H1 (cell line): Measurements from ENCODE around the gene MZT2A. TPM values are rescaled to one million over a fixed set of nuclear protein-coding genes. Genes with fewer than 3 reads are reported as not detected.
"Not testable (repeated sequence)": the region's sequence is repeated elsewhere in the genome, so short reads cannot be mapped to it uniquely, and the experiment has no call there.

ENCODE experiments used
- CTCF ChIA-PET: fragments of 300-600 bp; sonication (Branson Sonifier 250); formaldehyde crosslinking; loops from one replicate; lab custom pipeline; 2021; ENCODE audit not compliant: partially characterized antibody; lab: Charles Lee
- POLR2A ChIA-PET: fragments of 300-600 bp; sonication (Branson Sonifier 250); formaldehyde crosslinking; loops from one replicate; lab custom pipeline; 2021; ENCODE audit warnings: inconsistent platforms; ENCODE audit not compliant: partially characterized antibody; lab: Charles Lee
- DNase-seq, 2 experiments: peaks; one replicate each; pipeline versions ENCODE4 v3.0.0 to v3.0.0-alpha.2; 2010 to 2022; ENCODE audit warnings: low spot score in 2 of 2, low read depth in 1 of 2, mixed read lengths in 1 of 2
- FAIRE-seq: peaks from 2 replicates; lab custom pipeline; 2011; peaks lifted over from hg19 to GRCh38; lab: Jason Lieb, UNC
- H2AFZ ChIP-seq: 2 replicates; pipeline ENCODE4 v1.8.1; 2012; ENCODE audit warnings: low read length, inconsistent platforms
- H2AK5ac ChIP-seq: 2 replicates; pipeline ENCODE4 v1.6.1; 2013; ENCODE audit warnings: low read depth, low read length
- H2BK120ac ChIP-seq: replicated peaks from 2 replicates; pipeline ENCODE3; 2013; ENCODE audit warnings: low read depth, low read length, inconsistent platforms
- H2BK12ac ChIP-seq: 2 replicates; pipeline ENCODE4 v1.6.1; 2013; ENCODE audit warnings: low read depth, low read length
- H2BK15ac ChIP-seq: 2 replicates; pipeline ENCODE4 v1.6.1; 2013; ENCODE audit warnings: low read length
- H2BK20ac ChIP-seq: 2 replicates; pipeline ENCODE4 v1.6.1; 2013; ENCODE audit warnings: low read length
- H2BK5ac ChIP-seq: 2 replicates; pipeline ENCODE4 v1.6.1; 2013; ENCODE audit warnings: low read depth, low read length
- H3K14ac ChIP-seq: 2 replicates; pipeline ENCODE4 v1.6.1; 2013; ENCODE audit warnings: inconsistent platforms; ENCODE audit not compliant: insufficient read length
- H3K18ac ChIP-seq: 2 replicates; pipeline ENCODE4 v1.6.1; 2013; ENCODE audit warnings: low read length; ENCODE audit errors: extremely low read depth
- H3K23ac ChIP-seq: 2 replicates; pipeline ENCODE4 v1.6.1; 2013; ENCODE audit warnings: inconsistent platforms; ENCODE audit not compliant: insufficient read length
- H3K23me2 ChIP-seq: 2 replicates; pipeline ENCODE4 v1.6.1; 2013; ENCODE audit warnings: low read depth, low read length
- H3K27ac ChIP-seq: 2 replicates; pipeline ENCODE4 v1.6.1; 2011; ENCODE audit warnings: low read depth, low read length, inconsistent platforms
- H3K27me3 ChIP-seq, 4 experiments: replicated peaks in 1 of 4; 1 replicate in 1 of 4; 2 replicates in 3 of 4; pipeline versions ENCODE4 v1.6.1 to v1.8.1; 2011 to 2013; ENCODE audit warnings: low read length in 3 of 4, mild to moderate bottlenecking in 3 of 4, inconsistent platforms in 2 of 4, mixed read lengths in 2 of 4, moderate library complexity in 1 of 4; ENCODE audit not compliant: control insufficient read depth in 3 of 4, insufficient read depth in 3 of 4; ENCODE audit errors: extremely low read depth in 1 of 4
- H3K36me3 ChIP-seq, 4 experiments: 2 replicates each; pipeline versions ENCODE4 v1.6.1 to v1.8.1; 2011 to 2013; ENCODE audit warnings: mild to moderate bottlenecking in 4 of 4, low read length in 3 of 4, moderate library complexity in 2 of 4, control low read depth in 1 of 4, inconsistent platforms in 1 of 4; ENCODE audit not compliant: insufficient read depth in 4 of 4, control insufficient read depth in 2 of 4
- H3K4ac ChIP-seq: replicated peaks from 2 replicates; pipeline ENCODE3; 2013; ENCODE audit warnings: low read length, low read depth, mixed read lengths, inconsistent platforms; ENCODE audit not compliant: insufficient read length
- H3K4me1 ChIP-seq, 4 experiments: replicated peaks in 1 of 4; 1 replicate in 1 of 4; 2 replicates in 3 of 4; pipeline versions ENCODE4 v1.6.1 to v1.8.1; 2011 to 2013; ENCODE audit warnings: low read length in 3 of 4, inconsistent platforms in 2 of 4, mixed read lengths in 1 of 4; ENCODE audit not compliant: insufficient read depth in 4 of 4, control insufficient read depth in 3 of 4
- H3K4me2 ChIP-seq, 2 experiments: 2 replicates each; pipeline versions ENCODE4 v1.6.1 to v1.8.1; 2011 to 2013; ENCODE audit warnings: low read depth in 2 of 2, low read length in 2 of 2, control low read depth in 1 of 2, inconsistent platforms in 1 of 2, mild to moderate bottlenecking in 1 of 2; ENCODE audit not compliant: insufficient read depth in 1 of 2
- H3K4me3 ChIP-seq, 4 experiments: fragments of 200-600, 300-600 bp in 1 of 4; sonication (generic), shearing (Covaris generic), sonication (Bioruptor Twin) in 1 of 4; 2 replicates each; pipeline versions ENCODE4 v1.5.1 to v1.8.1; 2011 to 2016; ENCODE audit warnings: low read length in 4 of 4, low read depth in 3 of 4, control low read depth in 2 of 4, inconsistent platforms in 2 of 4, mild to moderate bottlenecking in 2 of 4, mixed read lengths in 1 of 4, moderate library complexity in 1 of 4; ENCODE audit not compliant: insufficient read depth in 2 of 4; ENCODE audit errors: extremely low read depth in 1 of 4
- H3K56ac ChIP-seq: replicated peaks from 2 replicates; pipeline ENCODE3; 2013; ENCODE audit warnings: low read depth, mild to moderate bottlenecking, mixed read lengths, low read length, inconsistent platforms; ENCODE audit not compliant: insufficient read length
- H3K79me1 ChIP-seq: 2 replicates; pipeline ENCODE4 v1.6.1; 2013; ENCODE audit warnings: low read depth, low read length, control low read depth
- H3K79me2 ChIP-seq, 2 experiments: 2 replicates each; pipeline versions ENCODE4 v1.6.1 to v1.8.1; 2012 to 2013; ENCODE audit warnings: low read length in 2 of 2, mild to moderate bottlenecking in 2 of 2, inconsistent platforms in 1 of 2; ENCODE audit not compliant: insufficient read depth in 2 of 2, control insufficient read depth in 1 of 2
- H3K9ac ChIP-seq, 4 experiments: replicated peaks in 1 of 4; 1 replicate in 1 of 4; 2 replicates in 3 of 4; pipeline versions ENCODE4 v1.6.1 to v1.8.1; 2011 to 2013; ENCODE audit warnings: low read depth in 3 of 4, low read length in 3 of 4, control low read depth in 2 of 4, mild to moderate bottlenecking in 2 of 4, moderate library complexity in 2 of 4, inconsistent platforms in 1 of 4; ENCODE audit errors: extremely low read depth in 1 of 4
- H3K9me3 ChIP-seq, 2 experiments: 2 replicates each; pipeline versions ENCODE4 v1.6.1 to v1.8.1; 2012 to 2013; ENCODE audit warnings: mild to moderate bottlenecking in 2 of 2, moderate library complexity in 2 of 2, control low read depth in 1 of 2, inconsistent platforms in 1 of 2, low read depth in 1 of 2, low read length in 1 of 2, mixed read lengths in 1 of 2; ENCODE audit not compliant: insufficient read depth in 2 of 2
- H4K20me1 ChIP-seq, 2 experiments: replicated peaks in 1 of 2; 2 replicates each; pipeline versions ENCODE3 to v1.8.1; 2011 to 2013; ENCODE audit warnings: inconsistent platforms in 2 of 2, low read length in 2 of 2, mild to moderate bottlenecking in 1 of 2; ENCODE audit not compliant: insufficient read depth in 2 of 2, control insufficient read depth in 1 of 2
- H4K5ac ChIP-seq: 2 replicates; pipeline ENCODE4 v1.6.1; 2013; ENCODE audit warnings: low read length, low read depth, mixed read lengths, inconsistent platforms; ENCODE audit not compliant: insufficient read length
- H4K8ac ChIP-seq: 2 replicates; pipeline ENCODE4 v1.8.0; 2013; ENCODE audit warnings: mild to moderate bottlenecking, moderate library complexity, low read length, inconsistent platforms; ENCODE audit not compliant: insufficient read depth; ENCODE audit errors: extremely low read depth
- H4K91ac ChIP-seq: replicated peaks from 2 replicates; pipeline ENCODE3; 2013; ENCODE audit warnings: low read length, mixed read lengths, inconsistent platforms; ENCODE audit not compliant: insufficient read length
- WGBS, 2 experiments: shearing (Covaris generic) in 1 of 2; methylation state at CpG; one replicate each; pipeline versions ENCODE4 v1.1.6 to v1.1.7; 2013 to 2015; ENCODE audit warnings: low lambda C conversion rate in 2 of 2, mixed read lengths in 2 of 2, inconsistent platforms in 1 of 2, low coverage in 1 of 2, missing lambda C conversion rate in 1 of 2; ENCODE audit not compliant: insufficient replicate concordance in 2 of 2, insufficient coverage in 1 of 2, insufficient read length in 1 of 2; ENCODE audit errors: extremely low coverage in 1 of 2, missing lambda C conversion rate in 1 of 2; 5-methylcytosine and 5-hydroxymethylcytosine counted together
- polyA plus RNA-seq, 7 experiments: library from polyadenylated mRNA; depleted of rRNA in 3 of 7; stranded (reverse) in 5 of 7; unstranded in 2 of 7; fragments of >200 nt in 5 of 7; fragments of 200-250 nt in 2 of 7; gene quantifications; 1 replicate in 5 of 7; 2 replicates in 1 of 7; 4 replicates in 1 of 7; pipeline versions ENCODE4 v1.2.1 to v1.2.3, GENCODE V29; 2011 to 2013; ENCODE audit warnings: missing spikeins in 2 of 7, mixed read lengths in 2 of 7
- total RNA-seq: library from RNA; stranded (reverse); fragmentation: NEBNext Ultra II Directional; extraction: Animal tissue kit (Norgen Biotek cat#: 25700); gene quantifications from 2 replicates; pipeline ENCODE4 v1.2.1, GENCODE V29; 2021

MZT2A gene
- total and polyA plus RNA-seq, 2 of the 8 experiments (the other 6 are each of a cell fraction or from before 2014, with no cell fraction given), result 116 to 120 TPM

DNA sequence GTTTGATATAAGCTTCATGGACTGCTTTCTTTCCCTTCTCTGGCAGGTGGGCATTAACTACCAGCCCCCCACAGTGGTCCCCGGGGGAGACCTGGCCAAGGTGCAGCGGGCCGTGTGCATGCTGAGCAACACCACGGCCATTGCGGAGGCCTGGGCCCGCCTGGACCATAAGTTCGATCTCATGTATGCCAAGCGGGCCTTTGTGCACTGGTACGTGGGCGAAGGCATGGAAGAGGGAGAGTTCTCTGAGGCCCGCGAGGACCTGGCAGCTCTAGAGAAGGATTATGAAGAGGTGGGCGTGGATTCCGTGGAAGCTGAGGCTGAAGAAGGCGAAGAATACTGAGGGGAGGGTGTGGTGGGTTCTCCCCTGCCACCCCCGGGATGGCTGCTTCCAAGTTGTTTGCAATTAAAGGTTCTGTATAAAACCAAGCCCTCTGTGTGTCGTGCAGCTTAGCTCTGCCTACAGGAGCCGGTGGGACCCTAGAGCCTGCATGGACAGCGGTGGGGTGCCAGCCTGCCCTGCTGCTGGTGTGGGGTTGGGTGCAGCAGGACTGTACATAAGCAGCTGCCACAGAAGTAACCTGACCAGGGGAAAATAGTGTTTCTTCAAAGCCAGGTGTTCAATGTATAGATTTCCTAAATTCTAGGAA lies 9.6 kb downstream of the MZT2A start:
- H4K8ac ChIP-seq, H3K9me3 ChIP-seq, H3K4me2 ChIP-seq, H2AFZ ChIP-seq, FAIRE-seq, H3K79me2 ChIP-seq, H3K9ac ChIP-seq, H4K91ac ChIP-seq, H3K79me1 ChIP-seq, H3K4me3 ChIP-seq, H3K18ac ChIP-seq, H2AK5ac ChIP-seq, H3K23ac ChIP-seq, H2BK12ac ChIP-seq, H3K36me3 ChIP-seq, H2BK120ac ChIP-seq, H4K5ac ChIP-seq, H3K56ac ChIP-seq, H3K4me1 ChIP-seq, H2BK5ac ChIP-seq, H3K4ac ChIP-seq, DNase-seq, H2BK20ac ChIP-seq, H3K23me2 ChIP-seq, H3K14ac ChIP-seq, H3K27ac ChIP-seq, H2BK15ac ChIP-seq, H3K27me3 ChIP-seq, H4K20me1 ChIP-seq: not testable (repeated sequence)
- ChIA-PET POLR2A (interaction anchor here (1.5 kb wide), 1 partner anchor 9 kb away, joined by 4 read pairs; the partner anchor contains the start of gene MZT2A), CTCF (interaction anchor here (0.7 to 1.9 kb wide), 3 partner anchors 10 to 69 kb away, joined by 3 to 5 read pairs (median 4); no protein-coding TSS in a partner anchor)
- 95% methylated on average over 17 of the region's 19 CpGs; no CpG with 5 or more reads in 1 of the 2 experiments for WGBS, 2 experiments

DNA sequence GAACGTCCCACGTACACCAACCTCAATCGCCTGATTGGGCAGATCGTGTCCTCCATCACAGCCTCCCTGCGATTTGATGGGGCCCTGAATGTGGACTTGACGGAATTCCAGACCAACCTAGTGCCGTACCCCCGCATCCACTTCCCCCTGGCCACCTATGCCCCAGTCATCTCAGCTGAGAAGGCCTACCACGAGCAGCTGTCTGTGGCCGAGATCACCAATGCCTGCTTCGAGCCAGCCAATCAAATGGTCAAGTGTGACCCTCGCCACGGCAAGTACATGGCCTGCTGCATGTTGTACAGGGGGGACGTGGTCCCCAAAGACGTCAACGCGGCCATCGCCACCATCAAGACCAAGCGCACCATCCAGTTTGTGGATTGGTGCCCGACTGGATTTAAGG lies 11.8 kb downstream of the MZT2A start:
- H4K91ac ChIP-seq, H3K4me2 ChIP-seq, H3K9ac ChIP-seq, H2BK5ac ChIP-seq, H3K56ac ChIP-seq, H3K4ac ChIP-seq, H3K79me2 ChIP-seq, H4K20me1 ChIP-seq, H3K23ac ChIP-seq, H3K14ac ChIP-seq, H3K27me3 ChIP-seq, DNase-seq, H4K5ac ChIP-seq, H2AFZ ChIP-seq, H2BK120ac ChIP-seq, H3K9me3 ChIP-seq, H3K36me3 ChIP-seq, H3K4me1 ChIP-seq, POLR2A ChIA-PET, H2BK12ac ChIP-seq, H3K79me1 ChIP-seq, H2BK20ac ChIP-seq, FAIRE-seq, H3K27ac ChIP-seq, H3K23me2 ChIP-seq, H2BK15ac ChIP-seq, H4K8ac ChIP-seq, H3K18ac ChIP-seq, H2AK5ac ChIP-seq, H3K4me3 ChIP-seq: not testable (repeated sequence)
- WGBS, 2 experiments, result 89% methylated on average over 15 of the region's 20 CpGs; no CpG with 5 or more reads in 1 of the 2 experiments
- CTCF ChIA-PET, result interaction anchor here (1.6 kb wide), 1 partner anchor 13 kb away, joined by 5 read pairs; no protein-coding TSS in a partner anchor
